Right lobe of liver (tissue), 4 donors: ENCODE measurements around the gene PDE6B.

Source experiments
- CTCF ChIP-seq, 4 donors: fragments of 200-600 bp in 3 of 4; fragments of 450-650 bp in 1 of 4; IDR thresholded peaks; one replicate each; pipeline versions ENCODE4 v1.5.1 to v1.8.0; 2016 to 2022; ENCODE audit warnings: antibody characterized with exemption in 4 of 4, mild to moderate bottlenecking in 2 of 4
- POLR2A ChIP-seq: fragments of 450-650 bp; IDR thresholded peaks from one replicate; pipeline ENCODE4 v1.6.1; 2017; ENCODE audit warnings: antibody characterized with exemption, mild to moderate bottlenecking
- donor health status: DM: no; HTN: no; CAD: no.
- donor health status: DM: no; HTN: no; CAD: no.
- donor health status: DM: no; HTN: yes; CAD: no.

DNA sequence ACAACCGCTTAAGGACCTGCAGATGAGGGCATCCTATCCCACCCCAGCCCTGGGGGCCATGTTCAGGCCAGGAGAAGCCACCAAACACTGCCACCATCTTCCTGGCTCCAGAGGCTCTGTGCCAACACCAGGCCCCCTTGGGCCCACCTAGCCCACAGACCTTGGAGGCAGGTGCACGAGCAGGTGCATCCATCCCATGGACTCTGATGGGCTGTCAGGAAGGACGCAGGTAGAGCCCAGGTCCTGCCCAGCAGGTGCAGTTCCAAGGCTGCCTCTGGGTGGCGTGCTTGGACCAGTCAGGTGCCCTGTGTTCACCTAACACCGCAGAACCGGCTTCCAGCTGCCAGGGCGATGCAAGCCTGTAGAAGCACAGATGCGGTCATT, 22.8 kb upstream of the PDE6B start:
- TF ChIP-seq POLR2A (no peak), CTCF (IDR thresholded peaks at IDR 0.05) (peak in 3 of 4 donors; percentile 7 to 64 (median 34))
